Spleen (tissue), 7 donors: ENCODE data around the gene NFKBIE.

Experiments used
- POLR2A ChIP-seq, 3 donors: fragments of 450-650 bp; IDR thresholded peaks; one replicate each; pipeline ENCODE4 v1.5.1; 2017; ENCODE audit warnings: antibody characterized with exemption in 3 of 3, mild to moderate bottlenecking in 1 of 3
- TF ChIP-seq, protein P1 (sequence below), 11 experiments: fragments of 200-600 bp in 7 of 11; fragments of 450-650 bp in 4 of 11; sonication (generic) in 4 of 11; IDR thresholded peaks in 8 of 11; conservative IDR thresholded peaks in 3 of 11; 1 replicate in 7 of 11; 2 replicates in 4 of 11; pipeline versions ENCODE4 v1.4.0 to v1.8.0; 2016 to 2021; ENCODE audit warnings: antibody characterized with exemption in 11 of 11, inconsistent platforms in 4 of 11, mild to moderate bottlenecking in 1 of 11
- donor health status: DM: no; HTN: no; CAD: no; lungs with moderate emphysema.
- donor health status: DM: no; HTN: no; CAD: no.
- donor health status: DM: no; HTN: no; CAD: no.

DNA sequence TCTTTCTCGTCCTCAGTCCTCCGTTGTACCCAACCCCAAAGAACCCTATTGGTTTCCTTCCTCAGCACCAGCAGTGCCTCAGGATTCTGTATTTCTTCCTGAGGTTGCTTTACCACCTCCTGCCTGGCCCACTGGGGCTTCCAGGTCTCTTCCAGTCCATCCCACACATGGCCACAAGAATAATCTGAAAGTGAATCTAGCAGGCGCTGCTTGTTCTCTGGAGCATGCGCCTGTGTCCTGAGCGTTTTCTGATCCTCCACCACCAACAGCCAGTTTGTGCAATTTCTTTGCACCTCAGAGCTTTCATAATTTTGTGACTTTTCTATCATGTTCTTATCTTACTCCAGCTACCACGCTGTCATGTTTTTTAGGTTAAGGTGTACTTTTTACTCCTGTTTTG is 30.1 kb downstream of the NFKBIE start:
- TF ChIP-seq, protein P1, sequence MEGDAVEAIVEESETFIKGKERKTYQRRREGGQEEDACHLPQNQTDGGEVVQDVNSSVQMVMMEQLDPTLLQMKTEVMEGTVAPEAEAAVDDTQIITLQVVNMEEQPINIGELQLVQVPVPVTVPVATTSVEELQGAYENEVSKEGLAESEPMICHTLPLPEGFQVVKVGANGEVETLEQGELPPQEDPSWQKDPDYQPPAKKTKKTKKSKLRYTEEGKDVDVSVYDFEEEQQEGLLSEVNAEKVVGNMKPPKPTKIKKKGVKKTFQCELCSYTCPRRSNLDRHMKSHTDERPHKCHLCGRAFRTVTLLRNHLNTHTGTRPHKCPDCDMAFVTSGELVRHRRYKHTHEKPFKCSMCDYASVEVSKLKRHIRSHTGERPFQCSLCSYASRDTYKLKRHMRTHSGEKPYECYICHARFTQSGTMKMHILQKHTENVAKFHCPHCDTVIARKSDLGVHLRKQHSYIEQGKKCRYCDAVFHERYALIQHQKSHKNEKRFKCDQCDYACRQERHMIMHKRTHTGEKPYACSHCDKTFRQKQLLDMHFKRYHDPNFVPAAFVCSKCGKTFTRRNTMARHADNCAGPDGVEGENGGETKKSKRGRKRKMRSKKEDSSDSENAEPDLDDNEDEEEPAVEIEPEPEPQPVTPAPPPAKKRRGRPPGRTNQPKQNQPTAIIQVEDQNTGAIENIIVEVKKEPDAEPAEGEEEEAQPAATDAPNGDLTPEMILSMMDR (IDR thresholded peaks at IDR 0.05 in 8 of 11, conservative IDR thresholded peaks at IDR 0.05 in 3 of 11) = no peak
- no peak for TF ChIP-seq POLR2A (IDR thresholded peaks at IDR 0.05)
